ENCODE results near the gene OVOL2. TPM values are rescaled to one million over a fixed set of nuclear protein-coding genes. Genes with fewer than 3 reads are reported as not detected.

The OVOL2 gene
- total RNA-seq, 1 experiment from 2014 or later = 0.22 TPM

DNA sequence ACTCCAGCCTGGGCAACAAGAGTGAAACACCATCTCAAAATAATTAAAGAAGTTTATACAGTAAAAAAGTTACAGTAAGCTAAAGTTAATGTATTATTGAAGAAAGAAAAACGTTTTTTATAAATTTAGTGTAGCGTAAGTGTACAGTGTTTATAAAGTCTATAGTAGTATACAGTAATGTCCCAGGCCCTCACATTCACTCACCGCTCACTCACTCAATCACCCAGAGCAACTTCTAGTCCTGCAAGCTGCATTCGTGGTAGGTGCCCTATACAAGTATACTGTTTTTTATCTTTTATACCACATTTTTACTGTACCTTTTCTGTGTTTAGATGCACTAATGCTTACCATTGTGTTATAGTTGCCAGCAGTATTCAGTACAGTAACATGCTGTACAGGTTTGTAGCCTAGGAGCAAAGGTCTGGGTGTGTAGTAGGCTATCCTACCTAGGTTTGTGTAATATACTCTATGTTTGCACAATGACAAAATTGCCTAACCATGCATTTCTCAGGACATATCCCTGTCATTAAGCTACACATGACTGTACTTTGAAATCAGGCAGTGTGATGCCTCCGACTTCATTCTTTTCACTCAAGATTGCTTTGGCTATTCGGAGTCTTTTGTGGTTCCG is 72.2 kb downstream of the OVOL2 start:
- no peak for DNase-seq (ENCODE audit: low read depth)

GRCh38 chr20:17976305-17976704 is 81.4 kb downstream of the OVOL2 start:
- DNase-seq (ENCODE audit: low read depth) = no peak

Other genes starting within 250 kb of the OVOL2 start
- gene SNX5, start 89.1 kb downstream of the OVOL2 start, total RNA-seq (2014; rRNA removed; shearing (Covaris generic)) = 107 and 165 TPM in 2 replicates
- 19.2 and 27.4 TPM in 2 replicates for gene MGME1, start 88.9 kb downstream of the OVOL2 start, total RNA-seq (2014; rRNA removed; shearing (Covaris generic))
- 11.2 and 15.4 TPM in 2 replicates for gene KAT14, start 79.9 kb upstream of the OVOL2 start, total RNA-seq (2014; rRNA removed; shearing (Covaris generic))
- 33.4 and 38.0 TPM in 2 replicates for gene PET117, start 79.9 kb upstream of the OVOL2 start, total RNA-seq (2014; rRNA removed; shearing (Covaris generic))
- gene ZNF133, start 230.6 kb upstream of the OVOL2 start, total RNA-seq (2014; rRNA removed; shearing (Covaris generic)) = 23.8 and 31.5 TPM in 2 replicates